Stimulated activated CD4-positive, alpha-beta T cell treated with anti-CD3 and anti-CD28 coated beads, TNF-alpha, amount 100 ng/mL, for 4 hours (primary cell): ENCODE results near the gene RBBP8NL.

ENCODE experiments used
- DNase-seq, 3 experiments: peaks; one replicate each; pipeline ENCODE4 v3.0.0-alpha.2; 2020; ENCODE audit warnings: low read depth in 3 of 3

RBBP8NL gene

GRCh38 chr20:62407221-62407992 lies 19.9 kb downstream of the RBBP8NL start, which contains the start of gene CABLES2:
CABLES2 (minus strand) TSS chr20:62407285; CDS start chr20:62407276, 9 bp downstream.
- DNase-seq = peak; percentile 78 to 83 (median 81)

GRCh38 chr20:62406635-62407176 lies 20.6 kb downstream of the RBBP8NL start:
- DNase-seq = no peak

GRCh38 chr20:62405981-62406513 lies 21.3 kb downstream of the RBBP8NL start:
- DNase-seq = no peak

GRCh38 chr20:62405108-62405980 lies 22.0 kb downstream of the RBBP8NL start:
- DNase-seq = no peak

GRCh38 chr20:62404761-62405107 lies 22.6 kb downstream of the RBBP8NL start:
- DNase-seq = no peak

- DNase-seq = no peak
These were observed 23.1 kb downstream of the RBBP8NL start for GRCh38 chr20:62404112-62404665.

- no peak for DNase-seq
These were observed 24.0 kb downstream of the RBBP8NL start for GRCh38 chr20:62403331-62403730.

GRCh38 chr20:62402456-62403150 lies 24.7 kb downstream of the RBBP8NL start:
- no peak for DNase-seq

GRCh38 chr20:62401331-62401779 lies 26.0 kb downstream of the RBBP8NL start:
- no peak for DNase-seq

- DNase-seq = no peak
These were observed 26.8 kb downstream of the RBBP8NL start for GRCh38 chr20:62400541-62400940.

- DNase-seq = no peak
These were observed 27.3 kb downstream of the RBBP8NL start for GRCh38 chr20:62400021-62400420.

- DNase-seq = no peak
These were observed 29.1 kb downstream of the RBBP8NL start for GRCh38 chr20:62398120-62398821.

GRCh38 chr20:62396367-62397239 lies 30.7 kb downstream of the RBBP8NL start:
- DNase-seq = no peak

- DNase-seq = no peak
These were observed 31.8 kb downstream of the RBBP8NL start for GRCh38 chr20:62395311-62396242.

GRCh38 chr20:62394248-62395245 lies 32.8 kb downstream of the RBBP8NL start:
- DNase-seq = no peak

- no peak for DNase-seq
These were observed 33.5 kb downstream of the RBBP8NL start for GRCh38 chr20:62393830-62394229.

- no peak for DNase-seq
These were observed 34.0 kb downstream of the RBBP8NL start for GRCh38 chr20:62393335-62393665.
